Mesendoderm (in vitro differentiated cells): ENCODE results near the gene AFF3.
A peak's percentile ranks its signal among the peaks of the same experiment; 100 is the strongest.

Source experiments
- DNase-seq: peaks from one replicate; pipeline ENCODE4 v3.0.0; 2013
- H2AK5ac ChIP-seq: 2 replicates; pipeline ENCODE4 v1.6.1; 2013; ENCODE audit warnings: low read length, inconsistent platforms
- H2BK120ac ChIP-seq: 2 replicates; pipeline ENCODE4 v1.6.1; 2013; ENCODE audit warnings: low read depth, mild to moderate bottlenecking, low read length, moderate library complexity, mixed read lengths
- H2BK15ac ChIP-seq: replicated peaks from 2 replicates; pipeline ENCODE4 v1.6.1; 2013; ENCODE audit warnings: low read depth, mild to moderate bottlenecking, moderate library complexity
- H2BK5ac ChIP-seq: 2 replicates; pipeline ENCODE4 v1.6.1; 2013; ENCODE audit warnings: low read length, inconsistent platforms
- H3K18ac ChIP-seq: 2 replicates; pipeline ENCODE4 v1.6.1; 2013; ENCODE audit warnings: mild to moderate bottlenecking, low read length, mixed read lengths
- H3K23ac ChIP-seq: one replicate; pipeline ENCODE4 v1.6.1; 2013; ENCODE audit warnings: low read length
- H3K27ac ChIP-seq: 2 replicates; pipeline ENCODE4 v1.5.1; 2013; ENCODE audit warnings: low read depth, mild to moderate bottlenecking, inconsistent platforms, low read length, moderate library complexity
- H3K27me3 ChIP-seq: 2 replicates; pipeline ENCODE4 v1.6.1; 2013; ENCODE audit warnings: low read length, control low read depth, mild to moderate bottlenecking, inconsistent platforms; ENCODE audit not compliant: insufficient read depth, poor library complexity
- H3K36me3 ChIP-seq: 2 replicates; pipeline ENCODE4 v1.6.1; 2013; ENCODE audit warnings: low read length, inconsistent platforms; ENCODE audit not compliant: control insufficient read depth, insufficient read depth
- H3K4ac ChIP-seq: one replicate; pipeline ENCODE4 v1.6.1; 2013; ENCODE audit warnings: low read depth, mild to moderate bottlenecking, low read length, moderate library complexity
- H3K4me1 ChIP-seq: 2 replicates; pipeline ENCODE4 v1.6.1; 2013; ENCODE audit warnings: low read depth, low read length, inconsistent platforms; ENCODE audit not compliant: control insufficient read depth
- H3K4me2 ChIP-seq: 2 replicates; pipeline ENCODE4 v1.6.1; 2013; ENCODE audit warnings: low read length
- H3K4me3 ChIP-seq: 2 replicates; pipeline ENCODE4 v1.5.1; 2013; ENCODE audit warnings: mild to moderate bottlenecking, low read length
- H3K56ac ChIP-seq: one replicate; pipeline ENCODE4 v1.6.1; 2013; ENCODE audit warnings: low read length
- H3K79me1 ChIP-seq: 2 replicates; pipeline ENCODE4 v1.6.1; 2013; ENCODE audit warnings: low read length, inconsistent platforms
- H3K79me2 ChIP-seq: 2 replicates; pipeline ENCODE4 v1.6.1; 2013; ENCODE audit warnings: mild to moderate bottlenecking, low read length; ENCODE audit not compliant: control insufficient read depth, insufficient read depth
- H3K9ac ChIP-seq: 2 replicates; pipeline ENCODE4 v1.6.1; 2013; ENCODE audit warnings: low read length, inconsistent platforms
- H4K5ac ChIP-seq: one replicate; pipeline ENCODE4 v1.6.1; 2013; ENCODE audit warnings: low read length
- H4K8ac ChIP-seq: one replicate; pipeline ENCODE4 v1.6.1; 2013; ENCODE audit warnings: low read depth, mild to moderate bottlenecking, control low read depth, low read length, moderate library complexity
- WGBS: extraction: QIAGEN DNeasy Blood & Tissue Kit; methylation state at CpG from one replicate; pipeline ENCODE4 v1.1.7; 2013; ENCODE audit warnings: low lambda C conversion rate, missing lambda C conversion rate; ENCODE audit not compliant: insufficient coverage; ENCODE audit errors: extremely low coverage; 5-methylcytosine and 5-hydroxymethylcytosine counted together

The AFF3 gene

DNA sequence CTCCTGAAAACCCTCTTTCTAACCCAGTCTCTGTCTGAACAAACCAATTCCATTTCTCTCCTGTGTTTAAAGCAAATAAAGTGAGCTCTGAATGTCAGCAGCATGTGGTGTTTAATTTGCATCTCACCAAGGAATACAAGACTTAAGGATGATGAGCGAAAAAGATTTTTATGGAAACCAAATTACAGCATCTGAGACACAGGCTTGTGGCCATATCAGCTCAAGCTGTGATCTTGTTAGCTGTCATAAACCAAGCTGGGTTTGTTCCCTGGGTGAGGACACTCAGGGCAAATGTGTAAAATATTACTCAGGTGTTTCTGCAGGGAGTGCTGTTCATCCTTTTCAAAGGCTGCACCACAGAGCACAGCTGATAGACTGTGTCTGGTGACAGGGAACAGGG is 523.2 kb downstream of the AFF3 start:
- H2BK15ac ChIP-seq = no peak overlapping the region
- no peak overlapping the region for H4K8ac ChIP-seq
- H3K18ac ChIP-seq = no peak overlapping the region
- H4K5ac ChIP-seq = no peak overlapping the region
- no peak overlapping the region for H2BK120ac ChIP-seq
- no peak overlapping the region for H3K9ac ChIP-seq
- H3K4me1 ChIP-seq = no peaks in the 10 kb centered on the region
- H2AK5ac ChIP-seq = no peak overlapping the region
- H3K36me3 ChIP-seq = no peaks in the 10 kb centered on the region
- no peak overlapping the region for H3K4me2 ChIP-seq
- no peaks in the 10 kb centered on the region for H3K79me1 ChIP-seq
- H2BK5ac ChIP-seq = no peak overlapping the region
- no peak overlapping the region for H3K56ac ChIP-seq
- H3K4ac ChIP-seq = no peak overlapping the region
- no peaks in the 10 kb centered on the region for H3K79me2 ChIP-seq
- H3K27me3 ChIP-seq = no peaks in the 10 kb centered on the region
- no CpG with 5 or more reads among the region's 1 CpG for WGBS
- DNase-seq = no peak
- no peak overlapping the region for H3K4me3 ChIP-seq
- H3K23ac ChIP-seq = no peak overlapping the region
- no peak overlapping the region for H3K27ac ChIP-seq

DNA sequence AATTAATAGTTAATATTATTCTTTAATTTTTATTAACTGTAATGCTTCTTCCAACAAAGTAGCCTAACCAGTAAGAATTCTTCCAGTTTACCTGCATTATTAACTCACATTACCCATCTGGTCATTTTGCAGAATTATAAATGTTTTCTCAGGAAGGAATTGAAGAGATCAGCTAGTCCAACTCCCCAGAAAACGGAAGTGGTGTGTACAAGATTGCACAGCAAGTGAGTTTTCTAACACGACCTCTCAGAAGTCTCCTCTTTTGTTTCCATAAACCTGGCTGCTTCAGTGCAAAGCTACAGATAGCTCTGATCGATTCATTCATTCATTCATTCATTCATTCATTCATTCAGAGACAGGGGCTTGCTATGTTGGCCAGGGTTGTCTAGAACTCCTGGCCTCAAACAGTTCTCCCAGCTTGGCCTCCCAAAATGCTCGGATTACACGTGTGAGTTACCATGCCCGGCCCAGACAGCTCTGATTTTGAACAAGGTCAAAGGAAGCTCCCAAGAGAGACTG is 523.8 kb downstream of the AFF3 start:
- Histone ChIP-seq H3K18ac (no peak overlapping the region), H3K56ac (no peak overlapping the region), H3K79me1 (no peaks in the 10 kb centered on the region), H2BK5ac (no peak overlapping the region), H3K4me1 (no peaks in the 10 kb centered on the region), H4K8ac (no peak overlapping the region), H3K4me2 (no peak overlapping the region), H3K36me3 (no peaks in the 10 kb centered on the region), H3K4ac (no peak overlapping the region), H3K27ac (no peak overlapping the region), H3K9ac (no peak overlapping the region), H2BK120ac (no peak overlapping the region), H3K79me2 (no peaks in the 10 kb centered on the region), H3K4me3 (no peak overlapping the region), H4K5ac (no peak overlapping the region), H2AK5ac (no peak overlapping the region), H3K27me3 (no peaks in the 10 kb centered on the region), H2BK15ac (no peak overlapping the region), H3K23ac (no peak overlapping the region)
- DNase-seq = no peak
- no CpG with 5 or more reads among the region's 6 CpGs for WGBS

- no peaks in the 10 kb centered on the region for H3K36me3 ChIP-seq
- H4K8ac ChIP-seq = no peak overlapping the region
- no peak overlapping the region for H2AK5ac ChIP-seq
- no peak overlapping the region for H2BK120ac ChIP-seq
- H2BK15ac ChIP-seq = no peak overlapping the region
- H3K56ac ChIP-seq = no peak overlapping the region
- no peaks in the 10 kb centered on the region for H3K27me3 ChIP-seq
- H3K4me3 ChIP-seq = no peak overlapping the region
- no peak overlapping the region for H4K5ac ChIP-seq
- H3K79me2 ChIP-seq = no peaks in the 10 kb centered on the region
- H2BK5ac ChIP-seq = no peak overlapping the region
- no peak overlapping the region for H3K4me2 ChIP-seq
- H3K79me1 ChIP-seq = no peaks in the 10 kb centered on the region
- H3K4me1 ChIP-seq = no peaks in the 10 kb centered on the region
- H3K9ac ChIP-seq = no peak overlapping the region
- no peak overlapping the region for H3K4ac ChIP-seq
- WGBS = no CpG with 5 or more reads among the region's 5 CpGs
- no peak overlapping the region for H3K18ac ChIP-seq
- no peak overlapping the region for H3K23ac ChIP-seq
- H3K27ac ChIP-seq = no peak overlapping the region
- DNase-seq = no peak
Measured at GRCh38 chr2:99617811-99618210, 524.6 kb downstream of the AFF3 start.

DNA sequence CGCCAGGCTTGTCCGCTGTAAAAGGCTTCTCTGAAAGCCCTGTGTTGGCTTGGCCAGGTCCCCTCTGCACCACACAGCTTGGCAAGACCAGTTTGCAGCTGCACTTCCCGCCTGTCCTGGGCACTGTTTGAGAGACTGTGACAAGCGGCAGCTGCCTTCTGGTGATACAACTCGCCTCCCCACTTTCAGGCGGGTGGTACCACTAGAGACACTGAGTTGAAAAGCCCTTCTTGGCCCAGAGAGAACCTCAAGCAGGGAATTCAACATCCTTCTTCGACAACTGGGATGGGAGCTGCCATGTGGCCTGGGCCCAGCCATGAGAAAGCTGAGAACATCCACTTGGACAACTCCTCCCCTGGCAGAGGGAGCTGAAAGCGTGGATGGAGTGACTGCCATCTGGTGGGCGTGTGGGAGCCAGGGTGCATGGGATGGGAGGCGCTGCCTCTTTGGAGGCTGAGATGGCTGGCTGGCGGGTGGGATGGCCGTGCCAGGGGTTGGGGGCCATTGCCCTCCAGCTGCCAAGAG is 527.1 kb downstream of the AFF3 start:
- H3K4me2 ChIP-seq = no peak overlapping the region
- no peak overlapping the region for H3K56ac ChIP-seq
- H3K18ac ChIP-seq = no peak overlapping the region
- no peaks in the 10 kb centered on the region for H3K4me1 ChIP-seq
- H3K4me3 ChIP-seq = no peak overlapping the region
- no peak overlapping the region for H3K4ac ChIP-seq
- H2AK5ac ChIP-seq = no peak overlapping the region
- WGBS = no CpG with 5 or more reads among the region's 12 CpGs
- H2BK15ac ChIP-seq = no peak overlapping the region
- H3K9ac ChIP-seq = no peak overlapping the region
- no peak overlapping the region for H3K23ac ChIP-seq
- H3K36me3 ChIP-seq = no peaks in the 10 kb centered on the region
- no peaks in the 10 kb centered on the region for H3K79me2 ChIP-seq
- no peak overlapping the region for H4K5ac ChIP-seq
- no peak overlapping the region for H4K8ac ChIP-seq
- no peaks in the 10 kb centered on the region for H3K27me3 ChIP-seq
- H3K27ac ChIP-seq = no peak overlapping the region
- no peak overlapping the region for H2BK120ac ChIP-seq
- no peaks in the 10 kb centered on the region for H3K79me1 ChIP-seq
- DNase-seq = peak; percentile 68
- no peak overlapping the region for H2BK5ac ChIP-seq

DNA sequence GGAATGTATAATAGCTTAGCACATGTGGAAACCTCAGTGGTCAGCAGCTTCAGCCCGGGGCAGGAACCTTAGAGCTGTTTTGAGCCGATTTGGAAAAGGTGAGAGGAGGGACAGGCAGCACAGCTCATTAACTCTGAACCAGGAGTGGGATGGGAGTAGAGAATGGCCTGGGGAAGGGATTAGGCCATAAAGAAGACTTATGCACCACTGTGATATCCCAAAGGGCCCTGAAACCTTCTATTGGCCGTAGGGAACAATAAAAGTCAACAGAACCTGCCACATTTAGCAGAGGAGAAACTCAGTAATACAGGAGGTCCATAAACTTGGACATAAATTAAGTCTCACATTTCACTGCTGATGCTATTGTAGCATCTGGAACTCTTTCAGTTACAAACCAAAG is 528.4 kb downstream of the AFF3 start:
- H4K5ac ChIP-seq = no peak overlapping the region
- H3K36me3 ChIP-seq = no peaks in the 10 kb centered on the region
- no peak overlapping the region for H4K8ac ChIP-seq
- no peak overlapping the region for H3K4me2 ChIP-seq
- no peak overlapping the region for H3K4me3 ChIP-seq
- H2BK120ac ChIP-seq = no peak overlapping the region
- no peaks in the 10 kb centered on the region for H3K4me1 ChIP-seq
- WGBS = no CpG with 5 or more reads among the region's 3 CpGs
- H2AK5ac ChIP-seq = no peak overlapping the region
- H3K9ac ChIP-seq = no peak overlapping the region
- no peaks in the 10 kb centered on the region for H3K27me3 ChIP-seq
- no peak overlapping the region for H2BK5ac ChIP-seq
- H3K23ac ChIP-seq = no peak overlapping the region
- no peak overlapping the region for H3K27ac ChIP-seq
- H3K56ac ChIP-seq = no peak overlapping the region
- no peak overlapping the region for H2BK15ac ChIP-seq
- H3K18ac ChIP-seq = no peak overlapping the region
- no peak for DNase-seq
- H3K4ac ChIP-seq = no peak overlapping the region
- H3K79me1 ChIP-seq = no peaks in the 10 kb centered on the region
- no peaks in the 10 kb centered on the region for H3K79me2 ChIP-seq

DNA sequence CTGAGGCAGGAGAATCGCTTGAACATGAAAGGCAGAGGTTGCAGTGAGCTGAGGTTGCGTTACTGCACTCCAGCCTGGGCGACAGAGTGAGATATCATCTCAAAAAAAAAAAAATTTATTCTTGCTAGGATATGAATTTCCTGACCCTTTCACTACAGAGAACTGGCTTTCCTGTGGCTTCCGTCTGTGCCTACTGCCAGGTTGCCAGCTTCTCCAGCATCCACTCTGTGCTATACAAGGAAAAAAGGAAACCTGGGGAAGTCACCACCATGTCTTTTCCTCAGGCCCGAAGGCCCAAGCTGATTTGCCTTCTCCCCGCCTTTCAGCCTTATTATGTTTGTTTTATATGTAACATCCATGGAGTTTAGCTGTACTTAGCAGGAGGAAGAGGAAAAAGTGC is 530.6 kb downstream of the AFF3 start:
- Histone ChIP-seq H3K18ac (no peak overlapping the region), H3K23ac (no peak overlapping the region), H2BK15ac (no peak overlapping the region), H2BK5ac (no peak overlapping the region), H2BK120ac (no peak overlapping the region), H3K56ac (no peak overlapping the region), H3K79me1 (no peaks in the 10 kb centered on the region), H3K36me3 (no peaks in the 10 kb centered on the region), H3K9ac (no peak overlapping the region), H3K79me2 (no peaks in the 10 kb centered on the region), H2AK5ac (no peak overlapping the region), H3K4me3 (no peak overlapping the region), H3K4ac (no peak overlapping the region), H3K4me2 (no peak overlapping the region), H3K27ac (no peak overlapping the region), H4K8ac (no peak overlapping the region), H3K4me1 (no peaks in the 10 kb centered on the region), H3K27me3 (no peaks in the 10 kb centered on the region), H4K5ac (no peak overlapping the region)
- DNase-seq = no peak
- no CpG with 5 or more reads among the region's 6 CpGs for WGBS
